GM12878 (cell line): ENCODE results near the gene GLB1L.

ENCODE experiments used
- MTA3 ChIP-seq: IDR thresholded peaks from 2 replicates; pipeline ENCODE4 v1.6.1; 2012; ENCODE audit warnings: low read length, inconsistent platforms, borderline replicate concordance
- TF ChIP-seq, protein P1 (sequence below), 3 experiments: IDR thresholded peaks in 2 of 3; conservative IDR thresholded peaks in 1 of 3; 2 replicates each; pipeline ENCODE4 v1.5.1; 2011; ENCODE audit warnings: low read depth in 3 of 3, low read length in 3 of 3, mild to moderate bottlenecking in 3 of 3, control low read depth in 2 of 3, moderate library complexity in 2 of 3, inconsistent platforms in 1 of 3, mixed read lengths in 1 of 3; ENCODE audit not compliant: control insufficient read depth in 2 of 3, insufficient read depth in 1 of 3; ENCODE audit errors: extremely low read depth in 1 of 3
- TF ChIP-seq, protein P2 (sequence below): IDR thresholded peaks from 2 replicates; pipeline ENCODE4 v1.6.1; 2012; ENCODE audit warnings: low read depth, low read length, improper control_type of control experiment

DNA sequence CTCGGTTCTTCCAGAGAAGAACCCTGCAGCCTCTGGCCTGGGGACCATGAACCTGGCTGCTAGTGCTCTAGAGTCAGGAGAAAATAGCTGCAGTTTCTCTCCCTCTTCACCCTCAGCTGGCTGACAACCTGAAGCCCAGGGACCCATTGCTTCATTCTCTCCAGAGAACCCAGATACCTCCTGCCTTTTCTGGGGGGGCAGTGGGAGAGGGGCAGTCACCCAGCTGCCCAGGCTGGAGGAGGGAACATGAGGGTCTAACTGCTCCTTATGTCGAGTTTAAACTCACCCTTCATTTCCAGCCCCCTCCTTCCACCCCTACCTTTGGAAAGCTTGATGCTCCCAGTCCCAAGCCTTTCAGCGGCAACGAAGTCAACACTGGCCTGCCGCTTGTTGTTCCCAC is 46.3 kb downstream of the GLB1L start:
- TF ChIP-seq MTA3: no peak
- TF ChIP-seq, protein P1, sequence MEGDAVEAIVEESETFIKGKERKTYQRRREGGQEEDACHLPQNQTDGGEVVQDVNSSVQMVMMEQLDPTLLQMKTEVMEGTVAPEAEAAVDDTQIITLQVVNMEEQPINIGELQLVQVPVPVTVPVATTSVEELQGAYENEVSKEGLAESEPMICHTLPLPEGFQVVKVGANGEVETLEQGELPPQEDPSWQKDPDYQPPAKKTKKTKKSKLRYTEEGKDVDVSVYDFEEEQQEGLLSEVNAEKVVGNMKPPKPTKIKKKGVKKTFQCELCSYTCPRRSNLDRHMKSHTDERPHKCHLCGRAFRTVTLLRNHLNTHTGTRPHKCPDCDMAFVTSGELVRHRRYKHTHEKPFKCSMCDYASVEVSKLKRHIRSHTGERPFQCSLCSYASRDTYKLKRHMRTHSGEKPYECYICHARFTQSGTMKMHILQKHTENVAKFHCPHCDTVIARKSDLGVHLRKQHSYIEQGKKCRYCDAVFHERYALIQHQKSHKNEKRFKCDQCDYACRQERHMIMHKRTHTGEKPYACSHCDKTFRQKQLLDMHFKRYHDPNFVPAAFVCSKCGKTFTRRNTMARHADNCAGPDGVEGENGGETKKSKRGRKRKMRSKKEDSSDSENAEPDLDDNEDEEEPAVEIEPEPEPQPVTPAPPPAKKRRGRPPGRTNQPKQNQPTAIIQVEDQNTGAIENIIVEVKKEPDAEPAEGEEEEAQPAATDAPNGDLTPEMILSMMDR (IDR thresholded peaks at IDR 0.05 in 2 of 3, conservative IDR thresholded peaks at IDR 0.05 in 1 of 3; ENCODE audit: control insufficient read depth in 2 of 3, extremely low read depth in 1 of 3, insufficient read depth in 1 of 3, low read depth in 3 of 3, low read length in 3 of 3): no peak
- TF ChIP-seq, protein P2, sequence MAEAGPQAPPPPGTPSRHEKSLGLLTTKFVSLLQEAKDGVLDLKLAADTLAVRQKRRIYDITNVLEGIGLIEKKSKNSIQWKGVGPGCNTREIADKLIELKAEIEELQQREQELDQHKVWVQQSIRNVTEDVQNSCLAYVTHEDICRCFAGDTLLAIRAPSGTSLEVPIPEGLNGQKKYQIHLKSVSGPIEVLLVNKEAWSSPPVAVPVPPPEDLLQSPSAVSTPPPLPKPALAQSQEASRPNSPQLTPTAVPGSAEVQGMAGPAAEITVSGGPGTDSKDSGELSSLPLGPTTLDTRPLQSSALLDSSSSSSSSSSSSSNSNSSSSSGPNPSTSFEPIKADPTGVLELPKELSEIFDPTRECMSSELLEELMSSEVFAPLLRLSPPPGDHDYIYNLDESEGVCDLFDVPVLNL: no peak
